HepG2 (cell line): ENCODE data around the gene RSAD1. TPM values are rescaled to one million over a fixed set of nuclear protein-coding genes. Genes with fewer than 3 reads are reported as not detected.

Experiments
- CBX1 ChIP-seq: IDR thresholded peaks from one replicate; pipeline ENCODE4 v1.6.1; 2016; ENCODE audit warnings: antibody characterized with exemption, low read depth
- FIP1L1 ChIP-seq: fragments of 200-400 bp; formaldehyde crosslinking; IDR thresholded peaks from 2 replicates; pipeline ENCODE4 v1.6.1; 2018; ENCODE audit warnings: low read depth, mild to moderate bottlenecking, low read length, moderate library complexity, borderline replicate concordance; ENCODE audit not compliant: insufficient read depth
- FOXA1 ChIP-seq, 2 experiments: fragments of 450-650 bp in 1 of 2; sonication (generic) in 1 of 2; formaldehyde crosslinking in 1 of 2; IDR thresholded peaks; 2 replicates each; pipeline versions ENCODE4 v1.4.0 to v1.6.1; 2016 to 2020; ENCODE audit warnings: missing genetic modification reagents in 1 of 2
- JUNB ChIP-seq: sonication (generic); formaldehyde crosslinking; IDR thresholded peaks from 2 replicates; pipeline ENCODE4 v1.8.0; 2022; ENCODE audit warnings: missing genetic modification reagents, mild to moderate bottlenecking, borderline replicate concordance
- MAF1 ChIP-seq: sonication (generic); formaldehyde crosslinking; IDR thresholded peaks from 2 replicates; pipeline ENCODE4 v1.5.0; 2020; ENCODE audit warnings: missing genetic modification reagents, borderline replicate concordance
- NAIF1 ChIP-seq: sonication (generic); formaldehyde crosslinking; IDR thresholded peaks from 2 replicates; pipeline ENCODE4 v1.5.0; 2020; ENCODE audit warnings: mild to moderate bottlenecking, missing genetic modification reagents, borderline replicate concordance
- NFKB2 ChIP-seq: sonication (generic); formaldehyde crosslinking; IDR thresholded peaks from 2 replicates; pipeline ENCODE4 v1.4.0; 2020; ENCODE audit warnings: missing genetic modification reagents, borderline replicate concordance
- SIX1 ChIP-seq: sonication (generic); formaldehyde crosslinking; IDR thresholded peaks from 2 replicates; pipeline ENCODE4 v1.4.0; 2020; ENCODE audit warnings: missing genetic modification reagents, borderline replicate concordance
- STAG1 ChIP-seq: sonication (generic); formaldehyde crosslinking; IDR thresholded peaks from 2 replicates; pipeline ENCODE4 v1.4.0; 2020; ENCODE audit warnings: missing genetic modification reagents
- TBX2 ChIP-seq: sonication (generic); formaldehyde crosslinking; IDR thresholded peaks from 2 replicates; pipeline ENCODE4 v1.5.0; 2020; ENCODE audit warnings: missing genetic modification reagents, mild to moderate bottlenecking, borderline replicate concordance
- ZNF20 ChIP-seq: sonication (generic); formaldehyde crosslinking; IDR thresholded peaks from 2 replicates; pipeline ENCODE4 v1.4.0; 2020; ENCODE audit warnings: mild to moderate bottlenecking, moderate library complexity, missing genetic modification reagents
- ZNF34 ChIP-seq: sonication (generic); formaldehyde crosslinking; IDR thresholded peaks from 2 replicates; pipeline ENCODE4 v1.4.0; 2020; ENCODE audit warnings: mild to moderate bottlenecking, missing genetic modification reagents, borderline replicate concordance
- polyA plus RNA-seq, 8 experiments: library from polyadenylated mRNA; depleted of rRNA in 3 of 8; stranded (reverse) in 7 of 8; unstranded in 1 of 8; fragments of >200 nt; fragmentation: Illumina TruSeq in 4 of 8; extraction: Trizol in 4 of 8; gene quantifications; 2 replicates each; pipeline versions ENCODE4 v1.2.1 to v1.2.3, GENCODE V29; 2011 to 2016; ENCODE audit warnings: low read depth in 4 of 8, missing spikeins in 1 of 8, mixed read lengths in 1 of 8; ENCODE audit not compliant: insufficient read depth in 1 of 8
- total RNA-seq, 5 experiments: library from RNA; depleted of rRNA; stranded (reverse); fragments of >200 nt; fragmentation: Illumina TruSeq; extraction: Trizol; gene quantifications; 2 replicates each; pipeline ENCODE4 v1.2.3, GENCODE V29; 2016; ENCODE audit warnings: low read depth in 1 of 5
- TF ChIP-seq, protein P1 (sequence below): sonication (generic); formaldehyde crosslinking; IDR thresholded peaks from 2 replicates; pipeline ENCODE4 v1.4.0; 2020; ENCODE audit warnings: missing genetic modification reagents
- TF ChIP-seq, protein P2 (sequence below): sonication (generic); formaldehyde crosslinking; IDR thresholded peaks from 2 replicates; pipeline ENCODE4 v1.4.0; 2020; ENCODE audit warnings: missing genetic modification reagents
- TF ChIP-seq, protein P3 (sequence below): sonication (generic); formaldehyde crosslinking; IDR thresholded peaks from 2 replicates; pipeline ENCODE4 v1.8.1; 2023; ENCODE audit warnings: mild to moderate bottlenecking, inconsistent platforms, moderate library complexity, missing genetic modification reagents, borderline replicate concordance
- TF ChIP-seq, protein P4 (sequence below): sonication (generic); formaldehyde crosslinking; IDR thresholded peaks from 2 replicates; pipeline ENCODE4 v1.4.0; 2020; ENCODE audit warnings: missing genetic modification reagents
- TF ChIP-seq, protein P5 (sequence below): sonication (generic); formaldehyde crosslinking; IDR thresholded peaks from 2 replicates; pipeline ENCODE4 v1.8.0; 2022; ENCODE audit warnings: missing genetic modification reagents, mild to moderate bottlenecking, moderate library complexity, borderline replicate concordance

The RSAD1 gene
- total and polyA plus RNA-seq, 2 of the 13 experiments (the other 11 are each of a cell fraction or from before 2014, with no cell fraction given), result 22.7 to 27.7 TPM

DNA sequence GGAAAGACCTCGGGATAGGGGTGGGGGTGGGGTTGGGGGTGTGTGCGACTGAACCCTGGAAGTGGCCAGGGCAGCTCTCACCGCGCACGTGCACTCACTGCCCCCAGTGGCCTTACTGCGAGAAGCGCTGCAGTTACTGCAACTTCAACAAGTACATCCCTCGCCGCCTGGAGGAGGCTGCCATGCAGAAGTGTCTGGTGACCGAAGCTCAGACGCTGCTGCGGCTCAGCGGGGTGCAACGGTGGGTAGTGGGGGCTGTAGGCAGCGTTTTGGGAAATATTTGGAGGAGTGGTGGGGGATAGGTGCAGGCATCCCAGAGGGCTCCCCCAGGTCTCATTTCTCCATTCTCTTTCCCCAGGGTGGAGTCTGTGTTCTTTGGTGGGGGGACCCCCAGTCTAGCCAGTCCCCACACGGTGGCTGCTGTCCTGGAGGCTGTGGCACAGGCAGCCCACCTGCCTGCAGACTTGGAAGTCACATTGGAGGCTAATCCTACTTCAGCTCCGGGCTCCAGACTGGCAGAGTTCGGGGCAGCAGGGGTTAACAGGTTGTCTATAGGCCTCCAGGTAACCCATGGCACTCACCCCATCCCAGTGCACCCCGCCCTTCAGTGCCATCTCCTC is 972 bp downstream of the RSAD1 start (continued):
- TF ChIP-seq, protein P1, sequence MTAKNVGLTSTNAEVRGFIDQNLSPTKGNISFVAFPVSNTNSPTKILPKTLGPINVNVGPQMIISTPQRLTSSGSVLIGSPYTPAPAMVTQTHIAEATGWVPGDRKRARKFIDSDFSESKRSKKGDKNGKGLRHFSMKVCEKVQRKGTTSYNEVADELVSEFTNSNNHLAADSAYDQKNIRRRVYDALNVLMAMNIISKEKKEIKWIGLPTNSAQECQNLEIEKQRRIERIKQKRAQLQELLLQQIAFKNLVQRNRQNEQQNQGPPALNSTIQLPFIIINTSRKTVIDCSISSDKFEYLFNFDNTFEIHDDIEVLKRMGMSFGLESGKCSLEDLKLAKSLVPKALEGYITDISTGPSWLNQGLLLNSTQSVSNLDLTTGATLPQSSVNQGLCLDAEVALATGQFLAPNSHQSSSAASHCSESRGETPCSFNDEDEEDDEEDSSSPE, result 0 out of 2 replicates have a peak, but pooled peaks have one; percentile 16
- no peak for TF ChIP-seq SIX1 (CRISPR knock-in tag)
- TF ChIP-seq, protein P2, sequence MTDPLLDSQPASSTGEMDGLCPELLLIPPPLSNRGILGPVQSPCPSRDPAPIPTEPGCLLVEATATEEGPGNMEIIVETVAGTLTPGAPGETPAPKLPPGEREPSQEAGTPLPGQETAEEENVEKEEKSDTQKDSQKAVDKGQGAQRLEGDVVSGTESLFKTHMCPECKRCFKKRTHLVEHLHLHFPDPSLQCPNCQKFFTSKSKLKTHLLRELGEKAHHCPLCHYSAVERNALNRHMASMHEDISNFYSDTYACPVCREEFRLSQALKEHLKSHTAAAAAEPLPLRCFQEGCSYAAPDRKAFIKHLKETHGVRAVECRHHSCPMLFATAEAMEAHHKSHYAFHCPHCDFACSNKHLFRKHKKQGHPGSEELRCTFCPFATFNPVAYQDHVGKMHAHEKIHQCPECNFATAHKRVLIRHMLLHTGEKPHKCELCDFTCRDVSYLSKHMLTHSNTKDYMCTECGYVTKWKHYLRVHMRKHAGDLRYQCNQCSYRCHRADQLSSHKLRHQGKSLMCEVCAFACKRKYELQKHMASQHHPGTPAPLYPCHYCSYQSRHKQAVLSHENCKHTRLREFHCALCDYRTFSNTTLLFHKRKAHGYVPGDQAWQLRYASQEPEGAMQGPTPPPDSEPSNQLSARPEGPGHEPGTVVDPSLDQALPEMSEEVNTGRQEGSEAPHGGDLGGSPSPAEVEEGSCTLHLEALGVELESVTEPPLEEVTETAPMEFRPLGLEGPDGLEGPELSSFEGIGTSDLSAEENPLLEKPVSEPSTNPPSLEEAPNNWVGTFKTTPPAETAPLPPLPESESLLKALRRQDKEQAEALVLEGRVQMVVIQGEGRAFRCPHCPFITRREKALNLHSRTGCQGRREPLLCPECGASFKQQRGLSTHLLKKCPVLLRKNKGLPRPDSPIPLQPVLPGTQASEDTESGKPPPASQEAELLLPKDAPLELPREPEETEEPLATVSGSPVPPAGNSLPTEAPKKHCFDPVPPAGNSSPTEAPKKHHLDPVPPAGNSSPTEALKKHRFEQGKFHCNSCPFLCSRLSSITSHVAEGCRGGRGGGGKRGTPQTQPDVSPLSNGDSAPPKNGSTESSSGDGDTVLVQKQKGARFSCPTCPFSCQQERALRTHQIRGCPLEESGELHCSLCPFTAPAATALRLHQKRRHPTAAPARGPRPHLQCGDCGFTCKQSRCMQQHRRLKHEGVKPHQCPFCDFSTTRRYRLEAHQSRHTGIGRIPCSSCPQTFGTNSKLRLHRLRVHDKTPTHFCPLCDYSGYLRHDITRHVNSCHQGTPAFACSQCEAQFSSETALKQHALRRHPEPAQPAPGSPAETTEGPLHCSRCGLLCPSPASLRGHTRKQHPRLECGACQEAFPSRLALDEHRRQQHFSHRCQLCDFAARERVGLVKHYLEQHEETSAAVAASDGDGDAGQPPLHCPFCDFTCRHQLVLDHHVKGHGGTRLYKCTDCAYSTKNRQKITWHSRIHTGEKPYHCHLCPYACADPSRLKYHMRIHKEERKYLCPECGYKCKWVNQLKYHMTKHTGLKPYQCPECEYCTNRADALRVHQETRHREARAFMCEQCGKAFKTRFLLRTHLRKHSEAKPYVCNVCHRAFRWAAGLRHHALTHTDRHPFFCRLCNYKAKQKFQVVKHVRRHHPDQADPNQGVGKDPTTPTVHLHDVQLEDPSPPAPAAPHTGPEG (CRISPR knock-in tag), result no peak
- no peak for TF ChIP-seq MAF1 (CRISPR knock-in tag)
- no peak for TF ChIP-seq NAIF1
- 0 out of 2 replicates have a peak, but pooled peaks have one; percentile 54 for TF ChIP-seq FIP1L1
- no peak for TF ChIP-seq ZNF20 (CRISPR knock-in tag)
- TF ChIP-seq ZNF34 (CRISPR knock-in tag), result no peak
- TF ChIP-seq JUNB (CRISPR knock-in tag), result no peak
- TF ChIP-seq STAG1 (CRISPR knock-in tag), result peak; percentile 76
- TF ChIP-seq, protein P3, sequence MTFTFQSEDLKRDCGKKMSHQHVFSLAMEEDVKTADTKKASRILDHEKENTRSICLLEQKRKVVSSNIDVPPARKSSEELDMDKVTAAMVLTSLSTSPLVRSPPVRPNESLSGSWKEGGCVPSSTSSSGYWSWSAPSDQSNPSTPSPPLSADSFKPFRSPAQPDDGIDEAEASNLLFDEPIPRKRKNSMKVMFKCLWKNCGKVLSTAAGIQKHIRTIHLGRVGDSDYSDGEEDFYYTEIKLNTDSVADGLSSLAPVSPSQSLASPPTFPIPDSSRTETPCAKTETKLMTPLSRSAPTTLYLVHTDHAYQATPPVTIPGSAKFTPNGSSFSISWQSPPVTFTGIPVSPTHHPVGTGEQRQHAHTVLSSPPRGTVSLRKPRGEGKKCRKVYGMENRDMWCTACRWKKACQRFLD (CRISPR knock-in tag), result no peak
- no peak for TF ChIP-seq CBX1
- TF ChIP-seq TBX2 (CRISPR knock-in tag), result no peak
- TF ChIP-seq, protein P4, sequence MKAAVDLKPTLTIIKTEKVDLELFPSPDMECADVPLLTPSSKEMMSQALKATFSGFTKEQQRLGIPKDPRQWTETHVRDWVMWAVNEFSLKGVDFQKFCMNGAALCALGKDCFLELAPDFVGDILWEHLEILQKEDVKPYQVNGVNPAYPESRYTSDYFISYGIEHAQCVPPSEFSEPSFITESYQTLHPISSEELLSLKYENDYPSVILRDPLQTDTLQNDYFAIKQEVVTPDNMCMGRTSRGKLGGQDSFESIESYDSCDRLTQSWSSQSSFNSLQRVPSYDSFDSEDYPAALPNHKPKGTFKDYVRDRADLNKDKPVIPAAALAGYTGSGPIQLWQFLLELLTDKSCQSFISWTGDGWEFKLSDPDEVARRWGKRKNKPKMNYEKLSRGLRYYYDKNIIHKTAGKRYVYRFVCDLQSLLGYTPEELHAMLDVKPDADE (CRISPR knock-in tag), result 0 out of 2 replicates have a peak, but pooled peaks have one; percentile 50
- no peak for TF ChIP-seq NFKB2 (CRISPR knock-in tag)
- TF ChIP-seq, protein P5, sequence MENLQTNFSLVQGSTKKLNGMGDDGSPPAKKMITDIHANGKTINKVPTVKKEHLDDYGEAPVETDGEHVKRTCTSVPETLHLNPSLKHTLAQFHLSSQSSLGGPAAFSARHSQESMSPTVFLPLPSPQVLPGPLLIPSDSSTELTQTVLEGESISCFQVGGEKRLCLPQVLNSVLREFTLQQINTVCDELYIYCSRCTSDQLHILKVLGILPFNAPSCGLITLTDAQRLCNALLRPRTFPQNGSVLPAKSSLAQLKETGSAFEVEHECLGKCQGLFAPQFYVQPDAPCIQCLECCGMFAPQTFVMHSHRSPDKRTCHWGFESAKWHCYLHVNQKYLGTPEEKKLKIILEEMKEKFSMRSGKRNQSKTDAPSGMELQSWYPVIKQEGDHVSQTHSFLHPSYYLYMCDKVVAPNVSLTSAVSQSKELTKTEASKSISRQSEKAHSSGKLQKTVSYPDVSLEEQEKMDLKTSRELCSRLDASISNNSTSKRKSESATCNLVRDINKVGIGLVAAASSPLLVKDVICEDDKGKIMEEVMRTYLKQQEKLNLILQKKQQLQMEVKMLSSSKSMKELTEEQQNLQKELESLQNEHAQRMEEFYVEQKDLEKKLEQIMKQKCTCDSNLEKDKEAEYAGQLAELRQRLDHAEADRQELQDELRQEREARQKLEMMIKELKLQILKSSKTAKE, result no peak
- no peak for TF ChIP-seq FOXA1 (IDR thresholded peaks at IDR 0.05)
- peak; percentile 69 for TF ChIP-seq FOXA1 (CRISPR knock-in tag; IDR thresholded peaks at IDR 0.05)
